Measurements from ENCODE around the gene UGT1A9.

DNA sequence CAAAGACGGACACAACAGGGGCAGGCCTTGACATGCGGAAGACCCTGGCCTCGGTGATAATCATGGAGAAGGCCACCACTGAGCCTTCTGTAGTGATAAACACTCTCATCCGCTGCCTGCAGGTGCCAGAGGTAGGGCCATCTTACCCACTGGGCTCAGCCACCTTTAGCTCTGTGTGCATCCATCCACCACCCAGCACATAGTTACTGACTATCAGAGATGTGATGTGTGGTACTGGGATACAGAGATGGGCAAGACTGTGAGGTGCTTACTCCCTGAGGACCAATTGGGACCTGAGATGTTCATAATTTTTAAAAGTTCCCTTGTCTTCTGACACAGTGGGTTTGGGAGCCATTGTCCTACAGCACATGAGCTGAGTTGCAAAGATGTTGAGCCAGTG, 108.0 kb downstream of the UGT1A9 start:
- TF ChIP-seq MXI1 (IDR thresholded peaks at IDR 0.05; ENCODE audit: borderline replicate concordance, low read depth, low read length) (no peak), POLR2A (IDR thresholded peaks at IDR 0.05; ENCODE audit: insufficient read depth in 1 of 2, low read depth in 2 of 2, low read length in 2 of 2) (no peak), CTCF (CRISPR knock-in tag; IDR thresholded peaks at IDR 0.05) (no peak), MEF2D (CRISPR knock-in tag; IDR thresholded peaks at IDR 0.05) (no peak)
